HuH-7.5 (cell line): Measurements from ENCODE around the gene LCLAT1.
"Not testable (repeated sequence)": the region's sequence is repeated elsewhere in the genome, so short reads cannot be mapped to it uniquely, and the experiment has no call there.

ENCODE experiments used
- DNase-seq: peaks from one replicate; pipeline ENCODE4 v3.0.0; 2011; ENCODE audit warnings: low spot score

The LCLAT1 gene

DNA sequence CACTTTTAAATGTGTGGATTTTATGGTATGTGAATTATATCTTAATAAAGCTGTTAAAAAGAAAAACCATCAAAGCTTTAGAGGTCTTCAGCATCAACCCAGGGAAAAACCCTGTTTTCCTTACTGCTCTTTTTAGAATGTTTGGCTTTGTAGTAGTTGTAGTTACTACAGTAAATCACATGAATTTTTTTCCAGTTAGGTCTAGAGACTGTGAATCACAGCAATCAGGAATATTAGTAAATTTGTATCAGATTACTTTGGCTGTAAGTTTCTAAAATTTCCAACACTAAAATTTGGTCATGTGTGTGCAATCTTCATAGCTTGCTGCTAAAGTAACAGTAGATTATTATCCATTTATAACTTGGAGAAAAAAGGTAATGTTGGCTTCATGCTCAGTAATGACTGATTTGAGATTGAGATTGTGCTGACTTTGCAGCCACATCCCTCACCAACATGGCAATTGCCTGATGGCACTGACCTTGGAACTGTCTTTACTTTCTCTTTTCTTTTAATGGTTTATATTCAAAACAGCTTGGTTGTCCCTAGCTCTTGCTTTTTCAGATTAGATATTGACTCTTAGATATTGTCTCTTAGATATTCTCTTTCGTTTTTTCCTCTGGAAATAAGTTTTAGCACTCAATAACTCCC is 41.1 kb downstream of the LCLAT1 start:
- DNase-seq = no peak

DNA sequence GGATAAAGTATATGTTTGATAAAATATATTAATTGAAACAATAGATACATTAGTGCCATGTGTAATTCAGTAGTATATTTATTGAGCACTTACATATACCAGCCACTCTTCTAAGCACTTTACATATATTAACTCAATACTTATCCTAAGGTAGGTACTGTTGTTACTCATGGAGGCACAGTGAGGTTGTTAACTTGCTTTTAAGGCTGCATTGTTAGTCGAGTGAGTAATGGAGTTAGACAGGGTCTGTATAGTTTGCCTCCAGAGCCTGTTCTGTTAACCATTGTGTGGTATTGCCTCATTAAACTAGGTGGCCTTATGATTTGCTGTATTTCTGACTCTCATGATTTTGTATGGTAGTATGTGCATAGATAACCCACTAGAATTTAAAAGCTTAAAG is 44.2 kb downstream of the LCLAT1 start:
- no peak for DNase-seq

DNA sequence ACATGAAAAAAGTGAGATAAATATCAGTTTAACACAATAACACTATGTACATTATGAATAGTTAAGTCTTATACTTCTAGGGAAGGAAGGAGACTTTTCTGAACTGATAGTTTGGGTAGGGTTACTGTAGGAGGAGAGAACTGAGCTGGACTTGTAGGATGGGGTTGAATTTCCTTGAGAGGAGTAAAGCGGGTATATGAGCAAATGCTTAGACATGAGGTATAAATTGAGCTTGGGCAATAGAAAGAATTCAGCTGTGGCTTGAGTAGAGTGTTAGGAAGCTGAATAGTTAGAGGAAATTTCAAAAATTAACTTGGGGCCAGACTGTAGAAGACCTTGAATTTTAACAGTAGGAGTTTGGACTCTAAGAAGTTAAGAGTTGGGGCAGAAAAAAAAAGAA is 45.1 kb downstream of the LCLAT1 start:
- DNase-seq = no peak

DNA sequence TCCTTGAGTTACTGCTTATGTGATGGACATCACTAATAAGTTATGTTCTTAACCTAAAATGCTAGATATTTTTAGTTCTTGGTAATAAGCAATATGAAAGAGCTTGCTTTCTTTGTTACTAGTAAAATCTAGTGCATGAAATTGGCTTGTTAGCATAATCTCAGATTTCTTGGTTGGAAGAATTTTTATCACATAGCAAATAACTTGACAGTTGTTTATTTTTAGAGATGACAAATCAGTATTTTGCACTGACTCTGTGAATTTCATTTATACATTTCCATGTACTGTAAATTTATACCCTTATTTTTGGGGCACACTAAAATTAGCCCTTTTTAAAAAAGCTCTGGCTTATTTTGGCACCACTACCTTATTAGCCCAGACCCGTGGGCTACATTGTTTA is 45.6 kb downstream of the LCLAT1 start:
- no peak for DNase-seq

DNA sequence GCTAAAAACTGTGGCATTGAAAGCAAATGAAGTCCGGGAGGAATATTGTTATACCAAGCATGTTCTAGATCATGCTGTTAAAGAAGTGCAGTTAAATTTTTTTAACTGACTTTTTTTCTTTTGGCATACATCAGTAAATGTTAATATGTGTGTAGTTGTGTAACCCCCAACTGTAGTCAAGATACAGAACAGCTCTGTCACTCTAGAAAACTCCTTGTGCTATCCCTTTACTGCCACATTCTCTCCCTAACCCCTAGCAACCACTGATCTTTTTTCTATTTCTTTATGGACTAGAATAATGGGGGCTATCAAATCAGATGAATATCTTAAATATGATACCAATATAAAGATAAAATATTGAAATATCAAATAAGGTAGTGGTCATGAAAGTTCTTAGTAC is 46.4 kb downstream of the LCLAT1 start:
- no peak for DNase-seq

DNA sequence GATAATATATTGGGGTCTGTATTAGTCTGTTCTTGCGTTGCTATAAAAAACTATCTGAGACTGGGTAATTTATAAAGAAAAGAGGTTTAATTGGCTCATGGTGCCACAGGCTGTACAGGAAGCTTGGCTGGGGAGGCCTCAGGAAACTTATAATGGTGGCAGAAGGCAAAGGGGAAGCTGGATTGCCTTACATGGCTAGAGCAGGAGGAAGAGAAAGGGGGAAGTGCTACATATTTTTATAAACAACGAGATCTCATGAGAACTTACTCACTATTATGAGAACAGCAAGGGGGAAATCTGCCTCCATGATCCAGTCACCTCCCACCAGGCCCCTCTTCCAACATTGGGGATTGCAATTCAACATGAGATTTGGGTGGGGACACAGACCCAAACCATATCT is 48.9 kb downstream of the LCLAT1 start:
- not testable (repeated sequence) for DNase-seq

DNA sequence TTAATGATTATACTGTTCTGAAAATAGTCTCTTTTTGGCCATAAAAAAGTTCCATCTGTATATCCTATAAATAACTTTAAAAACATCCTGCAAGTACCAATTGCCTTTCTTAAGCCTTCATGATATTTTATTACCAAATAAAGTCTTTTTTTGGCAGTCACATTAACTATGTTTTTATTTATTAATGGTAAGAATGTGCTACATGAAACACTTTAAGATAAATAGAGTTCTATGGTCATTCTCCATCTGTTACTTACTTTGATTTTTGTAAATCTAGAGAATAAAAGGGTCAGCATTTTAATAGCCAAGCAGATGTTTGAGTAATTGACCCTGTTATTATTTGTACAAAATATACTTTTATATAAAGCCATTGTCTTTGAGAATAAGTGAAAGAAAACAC is 52.6 kb downstream of the LCLAT1 start:
- DNase-seq = no peak

DNA sequence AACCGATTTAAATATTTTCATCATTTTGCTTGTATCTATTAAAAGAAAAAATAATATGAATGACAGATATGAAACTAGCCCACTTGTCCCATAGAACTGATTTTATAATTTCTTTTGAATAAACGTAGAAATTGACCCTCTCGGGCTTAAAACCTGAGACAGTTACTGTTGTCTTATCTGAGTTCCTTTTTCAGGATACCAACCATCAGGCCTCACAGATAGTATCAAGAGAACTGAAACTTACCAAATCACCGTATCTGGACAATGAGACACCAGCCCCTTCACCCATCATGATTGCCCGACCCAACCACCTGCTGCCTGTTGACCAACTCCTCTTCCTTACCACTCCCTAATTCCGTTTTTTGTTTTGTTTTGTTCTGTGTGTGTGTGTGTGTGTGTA is 53.7 kb downstream of the LCLAT1 start:
- no peak for DNase-seq

DNA sequence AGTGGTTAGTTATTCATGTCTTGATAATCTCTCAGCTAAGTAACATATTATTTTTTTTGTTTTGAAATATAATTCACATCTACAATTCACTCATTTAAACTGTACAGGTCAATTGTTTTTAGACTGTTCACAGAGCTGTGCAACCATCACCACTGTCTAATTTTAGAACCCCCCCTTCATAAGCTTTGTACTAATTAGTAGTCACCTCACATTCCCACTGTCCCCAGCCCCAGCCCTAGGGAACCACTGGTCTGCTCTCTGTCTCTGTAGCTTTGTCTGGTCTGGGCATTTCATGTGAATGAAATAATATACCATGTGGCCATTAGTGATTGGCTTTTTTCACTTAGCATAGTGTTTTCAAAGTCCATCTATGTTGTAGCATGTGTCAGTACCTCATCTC is 55.3 kb downstream of the LCLAT1 start:
- DNase-seq = no peak

DNA sequence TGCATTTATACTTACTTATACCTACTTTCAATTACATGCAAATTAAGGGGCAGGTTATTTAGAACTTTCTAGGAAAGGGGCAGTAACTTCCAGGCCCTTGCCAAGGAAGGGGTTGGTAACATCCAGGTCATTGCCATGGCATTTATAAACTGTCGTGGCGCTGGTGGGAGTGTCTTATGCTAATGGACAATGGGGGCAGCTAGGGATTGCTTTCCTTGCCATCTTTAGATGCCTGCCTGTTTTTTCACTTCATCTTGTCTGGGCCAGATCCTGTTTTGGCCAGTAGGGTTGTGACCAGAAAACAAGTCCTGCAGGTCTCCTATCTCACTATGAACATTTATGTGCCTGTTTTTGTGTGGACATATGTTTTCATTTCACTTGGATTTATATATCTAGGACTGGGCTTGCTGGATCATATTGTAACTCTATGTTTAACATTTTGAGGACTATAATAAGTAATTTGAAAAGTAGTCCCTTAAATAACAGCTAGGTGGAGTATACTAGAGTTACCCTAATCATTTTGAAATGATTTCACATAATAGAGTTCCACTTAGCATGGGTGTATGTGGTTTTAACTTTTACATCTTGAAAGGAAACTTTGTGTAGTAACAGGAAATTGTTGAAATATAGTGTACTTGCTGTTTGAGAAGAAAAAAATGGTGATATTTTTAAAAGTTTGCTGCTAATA is 56.1 kb downstream of the LCLAT1 start:
- no peak for DNase-seq

DNA sequence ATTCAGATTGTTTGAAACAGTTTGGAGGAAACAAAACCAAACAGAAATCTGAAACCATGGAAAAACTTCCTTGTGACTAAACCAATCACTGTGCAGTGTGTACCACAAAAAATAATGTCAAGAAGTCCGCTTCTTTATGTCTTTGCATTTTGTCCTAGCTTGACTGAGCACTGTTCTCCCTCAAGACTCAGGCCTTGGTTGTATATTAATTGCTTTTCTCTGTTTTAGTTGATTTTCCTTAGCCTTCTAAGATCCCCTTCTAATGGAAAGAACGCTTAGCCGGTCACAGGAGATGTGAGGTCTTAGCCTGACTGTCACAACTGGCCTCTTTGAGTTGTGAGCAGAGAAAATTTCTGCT is 56.6 kb downstream of the LCLAT1 start:
- no peak for DNase-seq

DNA sequence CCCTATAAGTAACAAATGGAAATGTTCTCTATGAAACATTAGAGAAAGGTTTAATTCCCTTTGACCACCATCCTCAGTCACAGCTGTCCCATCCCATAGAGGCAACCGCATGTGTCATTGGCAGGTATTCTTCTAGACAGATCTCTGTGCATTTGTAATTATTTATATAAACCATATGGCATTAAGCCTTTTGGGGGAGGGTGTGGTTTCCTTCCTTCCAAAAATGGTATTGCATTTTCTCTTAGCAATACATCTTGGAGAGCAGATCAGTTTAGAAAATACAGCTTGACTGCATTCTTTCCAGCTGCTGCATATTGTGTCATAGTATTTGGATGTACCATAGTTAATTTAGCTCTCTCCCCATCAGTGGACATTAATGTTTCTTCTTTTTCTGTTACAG is 57.7 kb downstream of the LCLAT1 start:
- DNase-seq = no peak

DNA sequence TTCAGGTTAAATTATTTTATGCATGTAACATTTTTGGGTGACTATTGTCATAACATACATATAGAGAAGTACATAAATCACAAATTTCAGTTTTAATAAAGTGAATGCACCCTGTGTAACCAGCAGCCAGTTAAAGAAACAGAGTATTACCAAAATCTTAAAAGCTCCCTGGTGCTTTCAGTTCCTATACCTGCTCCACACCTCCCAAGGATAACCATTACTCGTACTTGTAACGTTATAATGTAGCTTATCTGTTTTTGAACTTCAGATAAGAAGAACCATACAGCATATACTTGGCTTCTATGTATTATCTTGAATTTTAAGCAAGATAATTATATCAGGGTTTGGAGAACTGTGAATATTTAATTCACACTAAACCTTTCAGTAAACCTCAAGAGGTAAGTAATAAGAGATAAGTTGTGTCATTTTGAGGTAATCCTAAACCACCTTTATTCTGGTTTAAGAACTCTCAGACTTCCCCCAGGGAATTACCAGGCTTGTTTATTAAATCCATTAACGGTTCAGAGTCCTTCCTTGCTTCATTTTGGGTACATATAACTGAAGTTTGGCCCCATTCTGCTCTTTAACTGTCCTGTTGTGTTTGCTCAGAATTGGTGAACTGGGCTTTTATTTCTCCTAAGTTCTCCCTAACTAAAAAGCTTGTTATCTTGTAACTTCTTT is 58.6 kb downstream of the LCLAT1 start:
- no peak for DNase-seq

DNA sequence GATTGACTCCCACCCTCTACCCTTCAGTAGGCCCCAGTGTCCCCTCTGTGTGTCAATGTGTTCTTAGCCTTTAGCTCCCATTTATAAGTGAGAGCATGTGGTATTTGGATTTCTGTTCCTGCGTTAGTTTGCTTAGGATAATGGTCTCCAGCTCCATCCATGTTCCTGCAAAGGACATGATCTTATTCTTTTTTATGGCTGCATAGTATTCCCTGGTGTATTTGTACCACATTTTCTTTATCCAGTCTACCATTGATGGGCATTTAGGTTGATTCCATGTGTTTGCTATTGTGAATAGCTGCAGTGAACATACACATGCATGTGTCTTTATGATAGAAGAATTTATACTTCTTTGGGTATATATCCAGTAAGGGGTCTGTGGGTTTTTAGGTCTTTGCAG is 60.4 kb downstream of the LCLAT1 start:
- DNase-seq = not testable (repeated sequence)

DNA sequence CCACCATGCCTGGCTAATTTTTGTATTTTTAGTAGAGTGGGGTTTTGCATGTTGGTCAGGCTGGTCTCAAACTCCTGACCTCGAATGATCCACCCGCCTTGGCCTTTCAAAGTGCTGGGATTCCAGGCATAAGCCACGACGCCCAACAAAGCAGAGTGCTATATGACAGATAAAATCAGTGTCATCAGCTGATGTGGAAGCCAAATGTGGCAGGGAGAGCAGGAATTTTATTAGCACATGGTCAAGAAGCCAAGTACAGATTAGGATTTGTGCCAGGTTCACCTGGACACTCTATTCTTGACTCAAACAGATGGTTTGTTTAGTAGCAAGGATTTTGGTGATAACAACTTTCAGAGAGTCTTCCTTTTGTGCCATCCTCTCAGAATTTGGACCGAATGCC is 62.7 kb downstream of the LCLAT1 start:
- no peak for DNase-seq

DNA sequence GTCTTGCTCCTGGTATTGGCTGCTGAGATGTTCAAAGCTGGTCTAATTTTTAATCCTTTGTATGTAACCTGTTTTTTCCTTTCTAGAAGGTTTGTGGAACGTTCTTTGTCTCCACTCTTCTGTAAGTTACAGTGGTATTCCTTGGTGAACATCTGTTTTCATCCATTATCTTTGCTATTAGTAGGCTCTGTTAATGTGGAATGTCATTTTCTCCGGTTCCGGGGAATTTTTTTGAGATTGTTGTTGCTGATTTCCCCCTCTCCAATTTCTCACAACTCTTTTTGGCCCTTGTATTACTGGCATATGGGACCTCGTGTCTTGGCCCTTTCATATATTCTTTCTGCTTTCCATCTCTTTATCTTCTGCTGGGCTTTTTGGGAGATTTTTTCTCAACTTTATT is 63.4 kb downstream of the LCLAT1 start:
- no peak for DNase-seq

DNA sequence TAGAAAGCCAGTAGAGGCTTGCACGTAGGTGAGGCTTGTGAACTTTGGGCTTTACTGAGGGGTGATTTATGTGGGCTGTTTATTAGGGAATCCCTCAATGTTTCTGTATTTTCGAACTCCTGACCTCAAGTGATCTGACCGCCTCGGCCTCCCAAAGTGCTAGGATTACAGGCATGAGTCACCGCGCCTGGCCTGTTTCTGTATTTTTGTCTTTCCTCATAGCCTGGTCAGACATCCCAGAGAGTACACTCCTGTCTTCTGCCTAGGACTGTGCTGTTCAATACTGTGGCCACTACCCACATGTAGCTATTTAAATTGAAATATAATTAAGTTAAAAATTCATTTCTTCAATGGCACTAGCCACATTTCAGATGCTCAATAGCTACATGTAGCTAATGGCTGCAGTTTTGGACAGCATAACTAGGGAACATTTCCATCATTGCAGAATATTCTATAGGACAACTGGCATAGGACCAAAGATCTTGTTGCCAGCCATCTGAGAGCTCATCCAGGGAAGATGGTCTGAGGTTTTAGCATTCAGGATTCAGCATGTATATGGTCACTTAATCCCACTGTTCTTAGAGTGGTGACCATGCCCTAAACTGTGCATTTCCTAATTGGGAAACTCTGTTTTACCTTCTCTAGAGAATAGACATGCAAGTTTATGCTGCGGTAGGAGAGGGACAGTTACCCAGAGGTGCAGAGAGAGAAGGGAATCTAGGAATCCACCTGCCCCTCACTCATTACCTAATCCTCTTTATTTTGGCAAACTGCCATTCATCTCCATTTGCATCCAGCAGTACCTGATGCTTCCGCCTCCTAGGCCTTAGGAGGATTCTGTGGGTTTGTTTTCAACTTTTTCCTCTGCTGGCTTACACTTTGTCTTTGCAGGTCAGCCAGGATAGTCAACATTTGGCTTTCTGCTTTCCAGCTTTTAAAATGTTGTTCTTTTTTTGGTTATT is 64.4 kb downstream of the LCLAT1 start:
- no peak for DNase-seq

DNA sequence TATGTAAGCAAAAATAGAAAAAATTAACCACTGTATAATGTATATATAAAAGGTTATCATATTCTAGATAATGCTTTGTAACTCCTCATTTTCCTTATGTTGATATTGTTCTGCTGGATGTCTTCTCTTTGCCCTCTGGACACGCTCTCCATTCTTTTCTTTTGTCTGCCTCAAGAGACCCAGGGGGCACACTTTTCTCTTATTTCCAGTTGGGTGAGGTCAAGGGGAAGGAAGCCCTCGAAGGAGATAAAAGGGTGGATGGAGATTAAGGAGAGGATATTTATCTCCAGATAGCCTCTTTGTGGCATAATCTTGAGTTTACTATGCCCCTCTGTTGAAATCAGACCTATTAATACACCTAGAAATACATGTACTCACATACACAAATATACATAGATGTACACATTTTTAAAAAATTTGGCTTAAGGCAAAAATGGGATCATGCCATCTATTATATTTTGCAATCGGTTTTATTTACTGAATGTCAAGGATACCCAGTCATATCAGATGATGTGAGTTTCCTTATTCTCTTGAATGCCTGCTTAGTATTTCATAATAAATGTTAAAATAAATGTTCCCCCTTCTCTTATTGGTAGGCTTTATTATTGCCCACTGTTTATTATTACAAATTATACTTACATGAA is 65.3 kb downstream of the LCLAT1 start:
- no peak for DNase-seq

DNA sequence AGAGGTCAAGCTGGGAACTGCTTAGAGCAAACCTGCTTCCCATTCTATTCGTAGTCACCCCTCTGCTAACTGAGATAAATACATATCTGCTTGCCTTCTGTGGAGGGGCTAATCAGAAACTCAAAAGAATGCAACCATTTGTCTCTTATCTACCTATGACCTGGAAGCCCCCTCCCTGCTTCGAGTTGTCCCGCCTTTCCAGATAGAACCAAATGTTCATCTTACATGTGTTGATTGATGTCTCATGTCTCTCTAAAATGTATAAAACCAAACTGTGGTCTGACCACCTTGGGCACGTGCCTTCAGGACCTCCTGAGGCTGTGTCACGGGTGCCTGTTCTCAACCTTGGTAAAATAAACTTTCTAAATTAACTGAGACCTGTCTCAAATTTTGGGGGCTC is 66.6 kb downstream of the LCLAT1 start:
- DNase-seq = not testable (repeated sequence)

DNA sequence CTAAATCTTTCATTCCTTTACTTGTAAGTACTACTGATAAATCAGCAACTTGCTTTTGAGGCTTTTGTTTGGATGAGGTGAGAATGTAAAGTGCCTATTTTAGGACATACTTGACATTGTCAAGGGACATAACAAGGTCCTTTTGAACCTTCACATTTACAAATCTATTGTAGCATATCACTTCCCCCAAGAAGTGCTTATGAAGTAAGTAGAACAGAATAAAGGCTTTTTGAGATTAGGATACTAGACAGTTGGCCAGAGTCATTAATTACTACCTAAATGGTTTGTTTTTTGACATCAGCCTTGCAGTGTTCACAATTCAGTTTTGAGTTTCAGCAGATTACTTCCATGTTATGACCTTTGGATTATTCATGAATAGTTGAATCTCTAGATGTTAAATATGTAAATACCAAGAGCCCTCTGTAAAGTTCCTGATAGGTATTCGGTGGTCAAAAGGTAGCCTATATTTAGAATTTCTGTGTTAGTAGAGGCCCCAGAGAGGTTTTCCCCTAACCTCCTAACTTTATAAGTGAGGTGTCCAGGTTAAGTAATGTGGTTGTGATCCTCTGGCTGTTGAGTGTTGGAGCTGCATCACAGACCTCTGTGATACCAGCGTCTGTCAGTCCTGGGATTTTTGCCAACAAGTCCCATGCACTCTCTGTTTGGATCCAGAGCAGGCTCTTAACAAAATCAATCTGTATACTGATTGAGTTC is 67.2 kb downstream of the LCLAT1 start:
- no peak for DNase-seq

DNA sequence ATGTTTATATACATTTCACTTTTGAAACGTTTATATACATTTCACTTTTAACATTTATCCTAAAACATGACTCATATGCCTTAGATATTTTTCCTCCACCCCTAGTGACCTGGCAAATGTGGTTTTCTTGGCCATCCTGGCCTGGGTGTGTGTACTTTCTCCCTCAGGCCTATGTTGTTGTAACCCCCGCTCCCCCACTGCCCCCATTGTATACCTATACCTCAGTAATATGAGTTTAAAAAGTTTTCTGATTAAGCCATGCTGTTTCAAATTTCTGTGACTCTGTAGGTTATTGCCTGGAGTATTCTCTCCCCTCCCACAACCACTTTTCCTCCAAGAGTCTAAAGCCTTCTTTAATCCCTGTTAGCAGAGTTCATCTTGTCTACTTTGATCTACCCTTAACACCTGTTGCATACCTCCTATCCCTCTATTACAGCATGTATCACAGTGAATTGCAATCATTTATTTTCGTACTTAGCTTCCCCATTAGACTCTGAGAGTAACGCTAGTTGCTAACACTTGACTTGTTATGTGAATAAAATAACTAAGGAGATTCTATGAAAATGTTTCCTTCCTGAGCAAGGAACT is 67.9 kb downstream of the LCLAT1 start:
- no peak for DNase-seq
